Brain pericyte (primary cell): ENCODE results near the gene MPV17L2.
"Not testable (repeated sequence)": the region's sequence is repeated elsewhere in the genome, so short reads cannot be mapped to it uniquely, and the experiment has no call there.

ENCODE experiments used
- DNase-seq: peaks from one replicate; pipeline ENCODE4 v3.0.0-alpha.2; 2012; ENCODE audit warnings: low read depth, low spot score

MPV17L2 gene

GRCh38 chr19:18192673-18193387, at the start of gene MPV17L2:
TSS of gene MPV17L2 (plus strand) at chr19:18193218. CDS start at chr19:18193282, 64 bp downstream.
- DNase-seq = peak; percentile 100

DNA sequence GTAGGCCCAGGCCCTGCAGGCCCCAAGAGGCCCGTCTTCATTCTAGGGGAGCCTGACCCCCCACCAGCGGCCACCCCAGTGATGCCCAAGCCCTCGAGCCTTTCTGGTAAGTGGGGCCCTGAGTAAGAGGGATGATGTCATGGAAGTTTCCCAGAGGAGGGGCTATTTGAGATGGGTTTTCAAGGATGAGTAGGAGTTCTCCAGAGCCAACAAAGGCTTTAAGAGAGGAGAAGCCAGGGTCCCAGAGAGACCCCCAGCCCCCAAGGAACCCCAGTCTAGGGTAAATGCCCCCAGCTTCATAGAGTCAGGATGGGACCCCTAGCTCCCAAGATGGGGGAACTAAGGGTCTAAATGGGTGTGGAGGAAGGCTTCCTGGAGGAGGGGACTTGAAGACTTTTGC, 49.1 kb upstream of the MPV17L2 start:
- no peak for DNase-seq

DNA sequence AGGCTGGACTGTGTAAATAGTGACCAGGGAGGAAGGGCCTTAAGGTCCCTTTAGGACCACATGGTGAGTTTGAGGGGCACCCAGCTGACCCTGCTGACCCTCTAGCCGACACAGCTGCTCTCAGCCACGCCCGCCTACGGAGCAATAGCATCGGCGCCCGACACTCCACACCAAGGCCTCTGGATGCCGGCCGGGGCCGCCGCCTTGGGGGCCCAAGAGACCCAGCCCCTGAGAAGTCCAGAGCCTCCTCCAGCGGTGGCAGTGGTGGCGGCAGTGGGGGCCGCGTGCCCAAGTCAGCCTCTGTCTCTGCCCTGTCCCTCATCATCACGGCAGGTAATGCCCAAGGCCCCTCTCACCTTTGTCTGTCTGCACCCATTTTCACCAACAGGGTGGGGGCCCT, 48.7 kb upstream of the MPV17L2 start:
- no peak for DNase-seq

DNA sequence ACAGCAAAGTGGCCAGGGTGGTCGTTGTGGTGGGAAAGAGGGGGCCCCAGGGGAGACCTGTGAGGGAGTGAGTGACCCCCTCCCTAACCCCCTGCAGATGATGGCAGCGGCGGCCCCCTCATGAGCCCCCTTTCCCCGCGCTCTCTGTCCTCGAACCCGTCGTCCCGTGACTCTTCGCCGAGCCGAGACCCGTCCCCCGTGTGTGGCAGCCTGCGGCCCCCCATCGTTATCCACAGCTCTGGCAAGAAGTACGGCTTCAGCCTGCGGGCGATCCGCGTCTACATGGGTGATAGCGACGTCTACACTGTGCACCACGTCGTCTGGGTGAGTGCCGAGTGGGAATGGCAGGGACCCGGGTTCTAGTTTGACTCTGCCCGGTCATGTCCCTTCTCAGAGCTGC, 48.1 kb upstream of the MPV17L2 start:
- DNase-seq = no peak

GRCh38 chr19:18145391-18145999, 47.5 kb upstream of the MPV17L2 start:
- no peak for DNase-seq

DNA sequence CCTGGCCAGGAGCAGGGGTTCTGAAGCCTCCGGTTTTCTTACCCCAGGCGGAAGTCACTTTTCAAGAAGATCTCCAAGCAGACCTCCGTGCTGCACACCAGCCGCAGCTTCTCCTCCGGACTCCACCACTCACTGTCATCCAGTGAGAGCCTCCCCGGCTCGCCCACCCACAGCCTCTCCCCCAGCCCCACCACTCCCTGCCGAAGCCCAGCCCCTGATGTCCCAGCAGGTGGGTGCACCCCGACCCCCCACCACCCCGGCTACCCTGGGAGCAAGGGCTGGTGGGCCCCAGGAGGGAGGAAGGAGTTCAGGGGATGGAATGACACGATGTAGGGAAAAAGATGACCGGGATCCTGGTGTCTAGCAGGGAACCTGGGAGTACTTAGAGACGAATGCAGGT, 45.6 kb upstream of the MPV17L2 start:
- no peak for DNase-seq

GRCh38 chr19:18149596-18149975, 43.4 kb upstream of the MPV17L2 start:
- DNase-seq = no peak

- no peak for DNase-seq
Measured at GRCh38 chr19:18150776-18151624, 42.0 kb upstream of the MPV17L2 start.

GRCh38 chr19:18152442-18152816, 40.6 kb upstream of the MPV17L2 start:
- DNase-seq = peak; percentile 92

- DNase-seq = peak; percentile 96
Measured at GRCh38 chr19:18152817-18153555, 40.0 kb upstream of the MPV17L2 start, which contains the start of gene PIK3R2. TSS of gene PIK3R2 (plus strand) at chr19:18153163. CDS start at chr19:18155880, 2,717 bp downstream.

DNA sequence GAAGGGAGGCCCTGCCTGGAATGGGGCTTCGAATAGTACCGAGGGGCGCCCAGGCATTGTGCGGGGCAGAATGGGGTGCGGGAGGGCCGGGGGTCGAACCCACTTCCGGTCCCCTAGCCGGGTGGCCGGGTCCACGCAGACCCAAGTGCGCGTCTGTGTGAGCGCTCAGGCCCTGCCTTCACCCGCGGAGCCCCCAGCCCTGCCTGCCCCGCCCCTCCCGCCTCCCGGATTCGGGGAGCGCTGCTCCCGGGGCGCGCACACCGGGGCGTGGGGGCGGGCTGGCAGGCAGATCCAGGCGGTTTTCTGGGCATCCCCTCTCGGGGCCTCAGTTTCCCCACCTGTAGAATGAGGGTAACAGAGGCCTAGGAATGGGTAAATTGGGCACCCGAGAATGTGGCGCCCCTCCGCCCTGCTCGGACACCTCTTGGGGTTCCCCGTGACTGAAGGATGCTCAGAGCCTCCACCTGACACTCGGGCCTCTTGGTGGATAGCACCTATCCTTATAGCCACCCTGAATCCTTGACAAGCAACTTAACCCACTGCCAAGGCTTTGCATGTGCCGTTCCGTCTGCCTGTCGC, 39.4 kb upstream of the MPV17L2 start:
- no peak for DNase-seq

DNA sequence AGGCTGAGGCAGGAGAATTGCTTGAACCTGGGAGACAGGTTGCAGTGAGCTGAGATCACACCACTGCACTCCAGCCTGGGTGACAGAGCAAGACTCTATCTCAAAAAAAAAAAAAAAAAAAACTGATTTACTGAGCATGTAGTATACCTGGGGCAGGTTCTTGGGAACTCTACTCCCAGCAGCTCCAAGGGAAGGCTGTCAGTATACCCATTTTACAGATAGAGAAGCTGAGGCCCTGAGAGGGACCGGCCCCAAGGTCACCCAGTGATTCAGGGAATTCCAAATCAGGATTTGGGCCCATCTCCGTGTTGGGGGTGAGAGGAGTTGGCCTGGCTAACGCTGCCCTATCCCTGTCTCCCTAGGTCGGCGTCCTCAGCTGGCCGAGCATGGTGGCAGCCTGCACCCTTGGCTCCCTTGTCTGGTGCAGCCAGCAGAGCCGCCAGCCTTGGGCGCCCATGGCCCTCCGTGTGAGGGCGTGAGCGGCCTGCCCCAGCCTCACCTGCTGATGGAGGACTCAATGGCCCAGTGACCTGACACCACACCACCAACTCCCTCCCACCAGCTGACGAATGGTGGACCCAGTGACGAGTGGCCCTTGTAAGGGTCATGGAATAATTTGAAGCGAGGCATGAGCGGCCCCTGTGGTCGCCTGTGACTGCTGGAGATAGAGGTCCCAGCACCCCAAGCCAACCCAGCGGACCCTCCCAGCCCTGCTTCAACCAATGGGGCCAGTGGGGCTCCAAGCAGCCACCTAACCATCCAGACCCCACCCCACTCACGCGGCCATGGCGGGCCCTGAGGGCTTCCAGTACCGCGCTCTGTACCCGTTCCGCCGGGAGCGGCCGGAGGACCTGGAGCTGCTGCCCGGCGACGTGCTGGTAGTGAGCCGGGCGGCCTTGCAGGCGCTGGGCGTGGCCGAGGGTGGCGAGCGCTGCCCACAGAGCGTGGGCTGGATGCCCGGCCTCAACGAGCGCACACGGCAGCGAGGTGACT, 37.6 kb upstream of the MPV17L2 start:
- no peak for DNase-seq

DNA sequence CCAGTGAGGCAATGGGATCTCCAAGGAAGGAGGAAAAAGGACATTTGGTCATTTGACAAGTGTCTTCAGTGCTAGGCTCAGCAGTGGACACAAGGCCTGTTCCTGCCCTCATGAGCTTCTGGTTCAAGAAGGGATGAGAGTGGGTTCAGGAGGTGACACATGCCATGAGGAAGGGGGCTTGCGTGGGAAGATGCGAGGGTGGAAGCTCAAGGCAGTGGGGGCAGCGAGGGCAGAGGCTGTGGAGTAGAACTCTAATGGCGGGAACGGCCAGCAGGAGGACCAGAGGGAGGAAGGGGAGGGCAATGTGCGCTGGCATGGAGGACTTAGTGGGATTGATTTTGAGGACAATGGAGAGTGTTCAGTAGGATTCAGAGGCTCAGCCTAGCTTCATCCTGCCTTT, 36.8 kb upstream of the MPV17L2 start:
- no peak for DNase-seq

- peak; percentile 53 for DNase-seq
Measured at GRCh38 chr19:18156841-18157464, 36.1 kb upstream of the MPV17L2 start.

DNA sequence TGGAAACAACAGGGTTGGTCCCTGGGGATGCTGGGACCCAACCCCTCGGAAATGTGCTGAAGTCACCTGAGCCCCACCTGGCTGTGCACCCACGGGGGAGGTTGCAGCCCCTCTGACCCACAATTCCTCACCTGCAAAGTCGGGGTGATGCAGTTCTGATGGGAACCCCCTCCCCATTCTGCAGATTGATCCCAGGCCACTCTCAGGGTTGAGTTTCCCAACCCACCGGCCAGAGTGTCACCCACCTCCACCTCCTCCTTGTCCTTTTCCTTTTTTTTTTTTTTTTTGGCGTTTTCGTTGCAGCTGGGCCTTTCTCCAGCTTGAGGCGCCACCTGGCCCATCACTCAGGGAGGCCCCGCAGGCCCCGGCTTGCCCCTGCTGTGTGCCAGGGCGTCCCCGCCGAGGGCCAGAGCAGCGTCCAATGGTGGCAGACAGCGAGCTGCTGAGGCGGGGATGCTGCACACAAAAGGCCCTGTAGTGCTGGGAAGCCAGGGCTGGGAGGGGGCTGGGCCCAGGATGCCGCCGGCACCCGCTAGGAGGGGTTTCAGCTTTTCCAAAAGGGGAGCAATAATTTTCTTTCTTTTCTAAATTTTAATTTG, 35.5 kb upstream of the MPV17L2 start:
- DNase-seq = no peak

- no peak for DNase-seq
Measured at GRCh38 chr19:18158467-18158866, 34.6 kb upstream of the MPV17L2 start.

GRCh38 chr19:18159059-18159616, 33.9 kb upstream of the MPV17L2 start:
- not testable (repeated sequence) for DNase-seq

DNA sequence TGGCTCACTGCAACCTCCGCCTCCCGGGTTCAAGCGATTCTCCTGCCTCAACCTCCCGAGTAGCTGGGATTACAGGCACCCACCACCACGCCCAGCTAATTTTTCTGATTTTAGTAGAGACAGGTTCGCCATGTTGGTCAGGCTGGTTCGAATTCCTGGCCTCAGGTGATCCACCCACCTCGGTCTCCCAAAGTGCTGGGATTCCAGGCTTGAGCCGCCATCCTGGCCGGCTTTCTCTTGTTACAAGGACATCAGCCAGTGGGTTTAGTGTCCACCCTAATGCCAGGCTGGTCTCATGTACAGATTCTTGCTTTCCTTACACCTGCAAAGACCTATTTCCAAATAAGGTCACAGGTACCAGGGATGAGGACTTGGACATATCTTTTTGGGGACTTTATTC, 33.2 kb upstream of the MPV17L2 start:
- no peak for DNase-seq

- no peak for DNase-seq
Measured at GRCh38 chr19:18160493-18160970, 32.5 kb upstream of the MPV17L2 start.
